Measurements from ENCODE around the gene SERPINA9.
A peak's percentile ranks its signal among the peaks of the same experiment; 100 is the strongest.
"Not testable (repeated sequence)": the region's sequence is repeated elsewhere in the genome, so short reads cannot be mapped to it uniquely, and the experiment has no call there.

The SERPINA9 gene

GRCh38 chr14:94485944-94486841 lies 10.2 kb upstream of the SERPINA9 start:
- peak; percentile 10 for DNase-seq

GRCh38 chr14:94484481-94484880 lies 8.5 kb upstream of the SERPINA9 start:
- no peak for DNase-seq

GRCh38 chr14:94483729-94484275 lies 7.8 kb upstream of the SERPINA9 start:
- DNase-seq, result no peak

DNA sequence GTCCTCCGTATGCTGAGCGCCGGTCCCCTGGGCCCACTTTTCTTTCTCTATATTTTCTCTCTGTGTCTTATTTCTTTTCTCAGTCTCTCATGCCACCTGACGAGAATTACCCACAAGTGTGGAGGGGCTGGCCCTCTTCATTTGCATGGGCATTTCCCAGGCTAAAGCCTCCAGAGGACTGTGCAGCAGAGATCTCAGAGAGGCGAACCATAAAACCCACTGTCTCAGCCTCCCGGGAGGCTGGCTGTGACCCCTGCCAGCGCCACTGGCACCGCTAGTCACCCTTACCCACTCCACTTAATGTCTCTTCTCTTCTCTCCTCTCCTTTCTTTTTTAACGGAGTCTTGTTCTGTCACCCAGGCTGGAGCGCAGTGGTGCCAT lies 7.1 kb upstream of the SERPINA9 start:
- no peak for DNase-seq

GRCh38 chr14:94482132-94483070 lies 6.4 kb upstream of the SERPINA9 start:
- not testable (repeated sequence) for DNase-seq

DNA sequence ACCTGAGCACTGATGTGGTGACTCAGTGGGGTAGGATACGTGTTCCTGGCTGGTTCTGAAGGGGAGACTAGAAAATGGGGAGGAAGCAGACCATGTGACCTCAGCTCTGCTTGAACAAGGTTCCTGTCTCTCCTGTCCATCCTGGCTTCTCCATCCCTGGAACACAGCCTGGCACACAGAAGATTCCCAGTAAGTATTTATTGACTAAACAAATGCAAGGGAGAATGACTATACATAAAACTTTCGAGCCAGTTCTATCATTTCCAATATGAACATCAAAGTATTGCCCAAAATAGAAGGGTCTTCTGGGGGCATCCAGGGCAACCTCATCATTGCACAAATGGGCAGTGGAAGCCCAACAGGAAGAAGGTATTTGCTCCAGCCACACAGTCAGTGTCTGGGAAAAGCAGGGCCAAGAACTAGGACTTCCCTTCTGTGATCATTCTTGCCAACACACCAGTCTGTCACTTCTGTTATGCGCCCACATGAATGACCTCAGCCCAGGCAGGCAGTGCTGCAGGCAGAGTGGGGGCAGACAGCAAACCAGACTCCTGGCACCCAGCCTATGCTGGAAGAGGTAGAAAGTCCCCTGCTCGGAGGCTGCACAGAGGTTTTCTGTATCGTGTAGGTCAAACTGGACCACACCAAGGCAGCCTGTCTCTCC lies 5.6 kb upstream of the SERPINA9 start:
- DNase-seq, result no peak

DNA sequence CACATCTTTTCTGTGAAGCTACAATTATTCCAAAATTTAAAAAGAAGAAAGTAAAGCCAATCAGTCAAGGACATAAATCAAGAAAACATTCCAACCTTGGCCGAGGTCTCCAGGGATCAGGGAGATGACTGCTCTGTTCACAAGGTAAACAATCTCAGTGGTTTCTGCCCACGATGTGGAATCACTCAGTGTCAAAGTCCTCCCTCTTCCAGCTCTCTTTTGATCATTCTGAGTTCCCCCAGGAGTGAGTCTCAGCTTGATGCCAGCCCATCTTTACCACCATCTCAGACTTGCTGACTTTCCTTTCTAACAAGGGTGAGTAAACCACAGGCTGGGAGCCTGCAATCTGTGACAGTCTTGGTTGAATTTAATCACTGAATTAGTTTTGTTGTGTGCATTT lies 4.8 kb upstream of the SERPINA9 start:
- DNase-seq, result no peak

DNA sequence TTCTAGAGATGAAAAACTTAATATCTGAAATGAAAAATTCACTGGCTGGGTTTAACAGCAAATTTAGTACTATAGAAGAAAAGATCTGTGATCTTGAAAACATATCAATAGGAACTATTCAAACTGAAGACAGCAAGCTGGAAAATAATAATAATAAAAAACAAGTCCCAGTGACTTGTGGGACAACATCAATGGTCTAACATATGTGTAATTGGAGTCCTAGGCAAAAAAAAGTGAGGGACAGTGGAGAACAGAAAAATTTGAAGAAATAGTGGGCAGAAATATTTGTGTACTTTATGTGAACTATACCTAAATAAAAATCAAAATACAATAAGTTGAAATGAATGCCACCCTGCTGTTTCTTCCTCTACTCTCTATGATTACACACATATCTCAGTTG lies 2.4 kb upstream of the SERPINA9 start:
- DNase-seq, result no peak

DNA sequence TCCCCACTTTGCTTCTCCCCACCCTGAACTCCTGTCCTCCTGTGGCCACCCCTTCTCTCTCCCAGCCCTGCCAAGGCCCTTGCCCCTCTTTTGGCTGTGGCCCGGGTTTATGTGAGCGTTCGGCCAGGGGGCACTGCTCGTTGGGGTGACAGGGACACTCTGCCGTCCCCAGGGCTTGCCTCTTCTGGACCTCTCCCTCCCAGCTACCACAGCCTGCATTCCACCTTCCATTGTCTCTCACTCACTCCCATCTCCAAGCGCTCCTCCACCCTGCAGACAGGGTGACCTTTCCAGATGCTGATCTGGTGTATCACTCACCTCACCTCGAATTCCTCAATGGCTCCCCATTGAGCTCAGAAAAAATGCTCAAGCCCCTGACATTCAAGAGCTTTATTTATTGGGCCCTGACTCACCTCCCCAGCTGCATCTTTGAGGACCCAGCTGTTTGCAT lies 1.4 kb downstream of the SERPINA9 start:
- DNase-seq, result no peak

GRCh38 chr14:94473666-94474410 lies 2.2 kb downstream of the SERPINA9 start:
- no peak for DNase-seq

DNA sequence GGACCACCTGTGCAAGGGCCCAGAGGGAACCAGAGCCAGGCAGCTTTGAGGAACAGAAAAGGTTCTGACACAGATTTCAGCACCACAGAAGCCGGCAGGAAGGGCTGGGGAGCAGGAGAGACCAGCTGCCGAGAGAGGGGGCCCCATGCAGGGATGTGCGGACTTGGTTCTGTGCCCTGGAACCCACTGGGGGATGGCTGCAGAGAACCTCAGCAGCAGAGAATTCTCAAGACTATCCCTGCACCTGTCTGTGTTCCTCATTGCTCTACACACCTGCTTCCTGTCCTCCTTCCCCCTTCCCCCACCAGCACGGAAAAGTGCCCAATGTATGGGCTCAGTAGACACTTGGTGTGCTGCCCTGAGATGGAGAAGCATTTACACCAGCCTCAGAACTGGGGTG lies 3.2 kb downstream of the SERPINA9 start:
- DNase-seq, result no peak

DNA sequence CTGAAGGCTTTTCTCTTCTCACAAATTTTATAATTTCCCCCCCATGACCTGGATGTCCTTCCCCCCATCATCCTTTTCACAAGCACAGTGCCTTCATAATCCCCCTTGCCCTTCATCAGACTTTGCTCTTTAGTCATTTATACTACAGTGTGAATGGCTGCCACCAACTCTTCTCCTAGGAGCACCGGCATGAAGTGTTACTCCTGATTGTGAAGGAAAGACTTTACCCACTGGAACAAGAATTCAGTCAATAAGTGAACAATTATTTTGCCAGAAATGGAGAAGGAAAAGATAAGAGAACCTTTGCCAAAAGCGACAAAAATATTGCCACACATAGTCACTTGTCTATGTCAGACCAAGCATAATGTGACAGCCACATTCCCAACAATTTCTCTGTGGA lies 5.0 kb downstream of the SERPINA9 start:
- DNase-seq, result no peak

GRCh38 chr14:94470311-94470710 lies 5.7 kb downstream of the SERPINA9 start:
- DNase-seq, result no peak

DNA sequence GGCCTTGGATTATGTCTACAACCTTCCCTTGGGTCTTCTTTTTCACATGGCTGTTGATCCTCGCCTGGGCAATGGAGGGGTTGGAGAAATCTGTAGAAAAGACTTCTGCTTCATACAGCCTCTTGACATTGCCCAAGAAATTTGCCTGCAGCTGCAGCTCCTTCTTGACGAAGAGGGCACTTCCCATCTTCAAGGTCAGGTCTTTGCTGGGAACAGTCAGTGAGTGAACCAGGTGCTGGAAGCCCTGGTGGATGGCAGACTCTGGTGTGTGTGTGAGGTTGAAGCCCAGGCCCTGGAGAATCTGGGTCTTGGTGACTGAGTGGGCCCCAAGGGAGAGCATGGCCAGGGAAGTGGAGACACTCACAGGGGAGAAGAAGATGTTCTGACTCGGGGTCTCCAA lies 6.7 kb downstream of the SERPINA9 start:
- DNase-seq, result no peak

DNA sequence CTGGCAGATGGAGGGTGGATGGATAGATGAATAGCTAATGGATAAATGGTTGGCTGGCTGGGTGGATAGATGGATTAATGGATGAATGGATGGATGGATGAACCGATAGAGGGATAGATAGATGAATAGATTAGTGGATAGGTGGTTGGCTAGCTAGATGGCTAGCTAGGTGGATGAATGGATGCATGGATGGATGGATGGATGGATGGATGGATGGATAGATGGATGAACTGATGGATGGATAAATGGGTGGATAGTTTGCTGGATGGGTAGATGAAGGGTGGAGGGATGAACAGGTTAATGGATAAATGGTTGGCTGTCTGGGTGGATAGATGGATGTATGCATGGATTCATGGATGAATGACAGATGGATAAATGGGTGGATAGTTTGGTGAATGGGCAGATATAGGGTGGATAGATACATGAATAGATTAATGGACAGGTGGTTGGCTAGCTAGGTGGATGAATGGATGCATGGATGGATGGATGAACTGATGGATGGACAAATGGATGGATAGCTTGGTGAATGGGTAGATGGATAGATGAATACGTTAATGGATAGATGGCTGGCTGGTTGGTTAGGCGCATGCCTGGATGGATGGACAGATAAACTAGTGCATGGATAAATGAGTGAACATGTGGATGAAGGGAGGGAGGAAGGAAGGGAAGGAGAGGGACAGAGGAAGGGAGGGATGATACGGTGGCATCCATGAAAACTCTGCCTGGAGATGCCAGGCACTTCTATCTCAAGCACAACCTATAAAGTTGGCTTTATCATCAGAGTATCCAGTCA lies 8.1 kb downstream of the SERPINA9 start:
- no peak for DNase-seq

DNA sequence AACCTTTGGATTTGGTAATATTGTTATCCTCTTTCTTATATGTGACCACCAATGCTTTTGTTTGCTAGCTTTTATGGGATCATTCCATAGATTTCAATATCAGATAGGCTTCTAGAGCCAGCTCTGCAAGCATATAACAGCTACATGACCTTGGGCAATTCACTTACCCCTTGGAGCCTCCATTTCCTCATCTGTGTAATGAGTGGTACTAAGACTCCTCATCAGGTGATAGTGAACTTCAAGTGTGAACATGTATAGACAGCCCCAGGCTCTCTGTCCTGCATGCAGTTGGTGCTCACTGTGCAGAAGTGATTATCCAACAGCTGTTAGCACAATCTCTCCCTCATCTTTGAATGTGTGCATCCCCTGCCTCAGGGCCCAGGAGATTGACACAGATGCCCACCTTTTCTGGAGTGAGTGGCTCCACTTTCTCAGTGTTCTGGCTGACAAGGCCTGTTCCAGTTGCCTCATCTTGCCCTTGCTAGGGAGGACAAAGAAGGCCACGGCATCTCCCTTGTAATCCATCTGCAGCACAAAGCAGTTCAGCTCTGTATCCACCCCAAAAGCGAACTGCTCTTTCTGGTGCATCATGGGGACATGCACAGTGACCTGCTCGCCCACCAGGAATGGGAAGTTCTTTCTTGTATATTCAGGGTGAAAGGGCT lies 9.2 kb downstream of the SERPINA9 start:
- no peak for DNase-seq

GRCh38 chr14:94465042-94465441 lies 11.0 kb downstream of the SERPINA9 start:
- DNase-seq, result no peak

- no peak for DNase-seq
Observed at GRCh38 chr14:94464290-94464689, 11.7 kb downstream of the SERPINA9 start.

DNA sequence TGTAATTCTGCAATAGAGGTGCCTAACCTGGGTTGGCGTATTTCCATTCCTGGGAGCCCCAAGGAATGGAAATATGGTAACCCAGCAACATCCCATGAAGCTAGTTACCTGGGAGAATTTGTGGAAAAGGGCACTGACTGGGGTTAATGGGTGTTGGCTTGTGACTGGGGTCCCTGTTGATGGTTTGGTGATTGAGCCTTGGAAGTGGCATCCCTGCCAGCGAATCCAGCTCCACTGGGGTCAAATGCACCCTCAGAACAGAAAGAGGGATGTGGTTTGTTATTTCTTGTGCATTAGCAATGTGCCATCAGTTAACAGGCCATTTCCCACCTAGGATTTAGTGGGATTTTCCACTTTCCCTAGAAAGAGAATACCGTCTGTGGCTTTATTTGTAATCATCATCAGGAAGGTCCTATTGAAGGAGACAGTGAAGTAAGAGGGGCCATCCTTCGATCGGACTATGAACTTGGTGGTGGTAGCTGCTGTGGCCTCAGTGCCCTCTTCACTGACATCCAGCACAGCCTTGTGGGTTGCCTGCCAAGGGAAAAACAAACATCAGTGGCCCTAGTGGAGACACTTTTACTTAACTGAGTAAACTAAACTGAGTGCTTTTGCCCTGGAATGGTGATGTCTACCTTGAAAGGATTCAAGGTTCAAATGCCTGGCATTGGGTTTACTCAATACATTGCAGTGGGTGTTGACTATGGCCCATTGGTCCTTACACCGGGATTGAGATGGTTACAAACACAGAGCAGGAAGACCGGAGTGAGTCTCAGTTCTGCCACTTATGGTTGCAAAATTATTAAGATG lies 13.0 kb downstream of the SERPINA9 start:
- no peak for DNase-seq

- no peak for DNase-seq
Observed at GRCh38 chr14:94462219-94462551, 13.8 kb downstream of the SERPINA9 start.
